Measurements from ENCODE around the gene STK32B. TPM values are rescaled to one million over a fixed set of nuclear protein-coding genes. Genes with fewer than 3 reads are reported as not detected.
A peak's percentile ranks its signal among the peaks of the same experiment; 100 is the strongest.

Gene STK32B
- total and polyA plus RNA-seq, 9 of the 15 experiments (the other 6 are each of a cell fraction or from before 2014, with no cell fraction given) = 0.03 to 0.20 (median 0.07) TPM; not detected in 2

GRCh38 chr4:5014007-5014682 lies 37.1 kb upstream of the STK32B start:
- no TSS peak for BruUV-seq (replicated peaks)
- ATAC-seq (peak; percentile 58), DNase-seq (ENCODE audit: extremely low read depth in 1 of 4, low spot score in 3 of 4) (no peak), FAIRE-seq (no peak)
- POLR2A ChIA-PET = no interaction called here
- H3K9me1 ChIP-seq (ENCODE audit: control insufficient read depth, insufficient read depth, low read length) = no peaks in the 10 kb centered on the region
- H3K79me2 ChIP-seq (ENCODE audit: control insufficient read depth, insufficient read depth, low read length) = no peaks in the 10 kb centered on the region
- no peak overlapping the region for H3K4me2 ChIP-seq (ENCODE audit: insufficient read depth, low read length)
- H3K9ac ChIP-seq (ENCODE audit: insufficient read depth in 1 of 2, low read depth in 2 of 2, low read length in 2 of 2) = no peak overlapping the region
- peaks cover 2 to 28% of the 10 kb centered on the region in 2 experiments; a peak in 3 of 5 replicates for H3K27me3 ChIP-seq (ENCODE audit: control insufficient read depth in 2 of 2, insufficient read depth in 2 of 2, low read length in 2 of 2)
- H3K9me3 ChIP-seq (replicated peaks; ENCODE audit: control insufficient read depth, insufficient read depth, low read depth, low read length) = no peaks in the 10 kb centered on the region
- in situ Hi-C loops (cut with MboI) (no loop called here), intact Hi-C loops (cut with micrococcal nuclease) (no loop called here)
- H3K36me3 ChIP-seq (ENCODE audit: control insufficient read depth, insufficient read depth, low read length) = no peaks in the 10 kb centered on the region; the same call in 2 of the 3 replicates
- no peak overlapping the region for H3K27ac ChIP-seq (ENCODE audit: extremely low read depth, low read depth, low read length)
- no peak overlapping the region for H3K4me3 ChIP-seq
- CTCF ChIA-PET (ENCODE audit: low intra/inter-chr PET ratio) = no interaction called here
- WGBS (ENCODE audit: insufficient coverage, low coverage, missing lambda C conversion rate) = 8% methylated on average over 7 of the region's 7 CpGs
- no peak overlapping the region for H2AFZ ChIP-seq (ENCODE audit: low read depth, low read length)
- H3K4me1 ChIP-seq (replicated peaks in 1 of 2; ENCODE audit: control insufficient read depth in 2 of 2, insufficient read depth in 2 of 2, low read length in 2 of 2) = peaks cover 2% of the 10 kb centered on the region in 2 experiments; a peak in 4 of 5 replicates
- no peaks in the 10 kb centered on the region for H4K20me1 ChIP-seq (replicated peaks; ENCODE audit: control insufficient read depth, insufficient read depth, low read length)
- peak; percentile 90 to 96 for TF ChIP-seq TRIM24 (IDR thresholded peaks at IDR 0.05)
- 0 out of 2 replicates have a peak, but pooled peaks have one; percentile 48 for TF ChIP-seq ZNF197 (CRISPR knock-in tag; IDR thresholded peaks at IDR 0.05; ENCODE audit: low read depth)
- no peak for TF ChIP-seq MAFF (IDR thresholded peaks at IDR 0.05; ENCODE audit: low read length)
- no peak for TF ChIP-seq TFAM (CRISPR knock-in tag; conservative IDR thresholded peaks at IDR 0.05)
- peak in 1 of 2 experiments; percentile 95; a peak in 2 of 4 replicates for TF ChIP-seq RCOR1 (IDR thresholded peaks at IDR 0.05; ENCODE audit: borderline replicate concordance in 1 of 2, low read depth in 2 of 2, low read length in 2 of 2)
- no peak for TF ChIP-seq KAT2B (IDR thresholded peaks at IDR 0.05; ENCODE audit: low read depth, low read length)
- peak in 1 of 2 experiments; percentile 33; a peak in 1 of 4 replicates for TF ChIP-seq MAZ (CRISPR knock-in tag; conservative IDR thresholded peaks at IDR 0.05 in 1 of 2, IDR thresholded peaks at IDR 0.05 in 1 of 2)
- TF ChIP-seq, protein P1, sequence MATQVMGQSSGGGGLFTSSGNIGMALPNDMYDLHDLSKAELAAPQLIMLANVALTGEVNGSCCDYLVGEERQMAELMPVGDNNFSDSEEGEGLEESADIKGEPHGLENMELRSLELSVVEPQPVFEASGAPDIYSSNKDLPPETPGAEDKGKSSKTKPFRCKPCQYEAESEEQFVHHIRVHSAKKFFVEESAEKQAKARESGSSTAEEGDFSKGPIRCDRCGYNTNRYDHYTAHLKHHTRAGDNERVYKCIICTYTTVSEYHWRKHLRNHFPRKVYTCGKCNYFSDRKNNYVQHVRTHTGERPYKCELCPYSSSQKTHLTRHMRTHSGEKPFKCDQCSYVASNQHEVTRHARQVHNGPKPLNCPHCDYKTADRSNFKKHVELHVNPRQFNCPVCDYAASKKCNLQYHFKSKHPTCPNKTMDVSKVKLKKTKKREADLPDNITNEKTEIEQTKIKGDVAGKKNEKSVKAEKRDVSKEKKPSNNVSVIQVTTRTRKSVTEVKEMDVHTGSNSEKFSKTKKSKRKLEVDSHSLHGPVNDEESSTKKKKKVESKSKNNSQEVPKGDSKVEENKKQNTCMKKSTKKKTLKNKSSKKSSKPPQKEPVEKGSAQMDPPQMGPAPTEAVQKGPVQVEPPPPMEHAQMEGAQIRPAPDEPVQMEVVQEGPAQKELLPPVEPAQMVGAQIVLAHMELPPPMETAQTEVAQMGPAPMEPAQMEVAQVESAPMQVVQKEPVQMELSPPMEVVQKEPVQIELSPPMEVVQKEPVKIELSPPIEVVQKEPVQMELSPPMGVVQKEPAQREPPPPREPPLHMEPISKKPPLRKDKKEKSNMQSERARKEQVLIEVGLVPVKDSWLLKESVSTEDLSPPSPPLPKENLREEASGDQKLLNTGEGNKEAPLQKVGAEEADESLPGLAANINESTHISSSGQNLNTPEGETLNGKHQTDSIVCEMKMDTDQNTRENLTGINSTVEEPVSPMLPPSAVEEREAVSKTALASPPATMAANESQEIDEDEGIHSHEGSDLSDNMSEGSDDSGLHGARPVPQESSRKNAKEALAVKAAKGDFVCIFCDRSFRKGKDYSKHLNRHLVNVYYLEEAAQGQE (IDR thresholded peaks at IDR 0.05; ENCODE audit: borderline replicate concordance) = peak; percentile 79
- TF ChIP-seq, protein P1 (CRISPR knock-in tag; IDR thresholded peaks at IDR 0.05; ENCODE audit: low read depth) = no peak
- TF ChIP-seq SRF (CRISPR knock-in tag; IDR thresholded peaks at IDR 0.05) = no peak
- peak; percentile 54; the same call in 1 of the 2 replicates for TF ChIP-seq HDAC2 (IDR thresholded peaks at IDR 0.05)
- TF ChIP-seq CXXC5 (CRISPR knock-in tag; IDR thresholded peaks at IDR 0.05) = peak; percentile 36; the same call in 1 of the 2 replicates
- no peak for TF ChIP-seq MED1 (CRISPR knock-in tag; IDR thresholded peaks at IDR 0.05; ENCODE audit: borderline replicate concordance)
- TF ChIP-seq EP300 (IDR thresholded peaks at IDR 0.05; ENCODE audit: low read length) = peak; percentile 70; the same call in 1 of the 2 replicates
